22Rv1 (cell line): Measurements from ENCODE around the gene APPL1.

ENCODE experiments used
- H3K27ac ChIP-seq: fragments of 450-650 bp; 2 replicates; pipeline ENCODE4 v1.5.1; 2017
- CTCF ChIP-seq: fragments of 450-650 bp; IDR thresholded peaks from 2 replicates; pipeline ENCODE4 v1.5.1; 2017; ENCODE audit warnings: mild to moderate bottlenecking
- ZFX ChIP-seq: fragments of 450-650 bp; IDR thresholded peaks from 2 replicates; pipeline ENCODE4 v1.6.1; 2017; ENCODE audit warnings: antibody characterized with exemption, borderline replicate concordance

The APPL1 gene

GRCh38 chr3:57314204-57314603 is 86.7 kb downstream of the APPL1 start:
- TF ChIP-seq CTCF: no peak
- TF ChIP-seq ZFX: no peak
- H3K27ac ChIP-seq: no peak overlapping the region
